CD14-positive monocyte (primary cell): ENCODE results near the gene TRPV2. TPM values are rescaled to one million over a fixed set of nuclear protein-coding genes. Genes with fewer than 3 reads are reported as not detected.

ENCODE experiments used
- DNase-seq, 3 donors: peaks; one replicate each; pipeline ENCODE4 v3.0.0-alpha.2; 2011 to 2022
- H2AFZ ChIP-seq: 2 replicates; pipeline ENCODE4 v1.6.0; 2012; ENCODE audit warnings: mild to moderate bottlenecking, low read depth, low read length, inconsistent platforms; ENCODE audit not compliant: insufficient read depth, poor library complexity, severe bottlenecking
- H3K27ac ChIP-seq, 2 donors: 1 replicate in 1 of 2; 2 replicates in 1 of 2; pipeline ENCODE4 v1.5.1; 2012 to 2013; ENCODE audit warnings: low read length in 2 of 2, control low read depth in 1 of 2, inconsistent platforms in 1 of 2, low read depth in 1 of 2, mild to moderate bottlenecking in 1 of 2
- H3K27me3 ChIP-seq, 2 donors: one replicate each; pipeline versions ENCODE4 v1.6.0 to v1.6.1; 2011 to 2013; ENCODE audit warnings: low read length in 2 of 2; ENCODE audit not compliant: control insufficient read depth in 2 of 2, insufficient read depth in 2 of 2
- H3K36me3 ChIP-seq, 2 donors: replicated peaks in 1 of 2; 1 replicate in 1 of 2; 2 replicates in 1 of 2; pipeline versions ENCODE4 v1.5.1 to v1.6.1; 2012 to 2013; ENCODE audit warnings: low read length in 2 of 2, control low read depth in 1 of 2, inconsistent platforms in 1 of 2, mild to moderate bottlenecking in 1 of 2; ENCODE audit not compliant: insufficient read depth in 2 of 2, control insufficient read depth in 1 of 2
- H3K4me1 ChIP-seq, 2 donors: 1 replicate in 1 of 2; 2 replicates in 1 of 2; pipeline versions ENCODE4 v1.5.1 to v1.6.1; 2012 to 2013; ENCODE audit warnings: low read length in 2 of 2, control low read depth in 1 of 2, inconsistent platforms in 1 of 2, mild to moderate bottlenecking in 1 of 2, moderate library complexity in 1 of 2; ENCODE audit not compliant: insufficient read depth in 2 of 2, control insufficient read depth in 1 of 2
- H3K4me2 ChIP-seq: replicated peaks from 2 replicates; pipeline ENCODE3; 2012; ENCODE audit warnings: low read length, moderate library complexity, mild to moderate bottlenecking; ENCODE audit not compliant: poor library complexity, severe bottlenecking; ENCODE audit errors: extremely low read depth
- H3K4me3 ChIP-seq, 3 experiments: fragments of 200-600 bp in 1 of 3; sonication (generic) in 1 of 3; replicated peaks in 1 of 3; 1 replicate in 2 of 3; 2 replicates in 1 of 3; pipeline ENCODE4 v1.5.1; 2011 to 2013; ENCODE audit warnings: low read length in 3 of 3, mild to moderate bottlenecking in 3 of 3, control low read depth in 2 of 3, low read depth in 2 of 3, inconsistent platforms in 1 of 3, moderate library complexity in 1 of 3
- H3K79me2 ChIP-seq: 2 replicates; pipeline ENCODE4 v1.6.0; 2012; ENCODE audit warnings: mild to moderate bottlenecking, control low read depth, inconsistent platforms, low read length, moderate library complexity; ENCODE audit not compliant: insufficient read depth
- H3K9ac ChIP-seq: 2 replicates; pipeline ENCODE4 v1.6.0; 2017; ENCODE audit warnings: low read length, mild to moderate bottlenecking; ENCODE audit not compliant: insufficient read depth, poor library complexity, severe bottlenecking
- H3K9me3 ChIP-seq, 2 donors: replicated peaks in 1 of 2; 1 replicate in 1 of 2; 2 replicates in 1 of 2; pipeline versions ENCODE4 v1.5.1 to v1.6.1; 2012 to 2013; ENCODE audit warnings: low read length in 2 of 2, control low read depth in 1 of 2; ENCODE audit not compliant: control insufficient read depth in 1 of 2, insufficient read depth in 1 of 2
- H4K20me1 ChIP-seq: 2 replicates; pipeline ENCODE4 v1.6.0; 2012; ENCODE audit warnings: mild to moderate bottlenecking, low read length, control low read depth, moderate library complexity; ENCODE audit not compliant: insufficient read depth
- H3K27ac Mint-ChIP-seq, 7 donors: one replicate each; pipeline ENCODE4 v1.8.0; 2020; ENCODE audit warnings: mild to moderate bottlenecking in 7 of 7, mixed read lengths in 7 of 7, moderate library complexity in 6 of 7, inconsistent platforms in 2 of 7
- H3K27me3 Mint-ChIP-seq, 3 donors: one replicate each; pipeline ENCODE4 v1.8.0; 2021 to 2022; ENCODE audit warnings: low read depth in 3 of 3, mild to moderate bottlenecking in 3 of 3, mixed read lengths in 3 of 3, moderate library complexity in 3 of 3, inconsistent platforms in 1 of 3
- H3K36me3 Mint-ChIP-seq, 2 donors: one replicate each; pipeline ENCODE4 v1.8.0; 2020; ENCODE audit warnings: mixed read lengths in 2 of 2, inconsistent platforms in 1 of 2, mild to moderate bottlenecking in 1 of 2
- H3K4me1 Mint-ChIP-seq: one replicate; pipeline ENCODE4 v1.8.0; 2020; ENCODE audit warnings: mild to moderate bottlenecking, mixed read lengths
- H3K4me3 Mint-ChIP-seq, 2 donors: one replicate each; pipeline ENCODE4 v1.8.0; 2020; ENCODE audit warnings: mild to moderate bottlenecking in 2 of 2, mixed read lengths in 2 of 2, moderate library complexity in 1 of 2
- H3K9me3 Mint-ChIP-seq, 7 donors: one replicate each; pipeline ENCODE4 v1.8.0; 2020 to 2022; ENCODE audit warnings: mixed read lengths in 7 of 7, mild to moderate bottlenecking in 6 of 7, moderate library complexity in 6 of 7, inconsistent platforms in 2 of 7
- WGBS: methylation state at CpG from one replicate; pipeline ENCODE4 v1.1.5; 2013; ENCODE audit warnings: missing lambda C conversion rate; ENCODE audit not compliant: insufficient coverage; 5-methylcytosine and 5-hydroxymethylcytosine counted together
- intact Hi-C, 2 donors: fragments of 100-400 bp; cut with micrococcal nuclease; formaldehyde crosslinking; loops; one replicate each; pipeline versions ENCODE4 v1.15.0 to v1.15.1; 2023
- polyA plus RNA-seq, 3 donors: library from polyadenylated mRNA; depleted of rRNA in 1 of 3; unstranded in 2 of 3; stranded (reverse) in 1 of 3; fragments of 300-500 nt in 2 of 3; fragments of >200 nt in 1 of 3; fragmentation: Illumina TruSeq in 2 of 3; gene quantifications; 1 replicate in 2 of 3; 2 replicates in 1 of 3; pipeline ENCODE4 v1.2.3, GENCODE V29; 2012 to 2021
- TF ChIP-seq, protein P1 (sequence below): fragments of 200-600 bp; IDR thresholded peaks from one replicate; pipeline ENCODE4 v1.8.0; 2022; ENCODE audit warnings: antibody characterized with exemption, mild to moderate bottlenecking

TRPV2 gene
- polyA plus RNA-seq, 3 donors: 51.4 to 66.3 (median 58.2) TPM

DNA sequence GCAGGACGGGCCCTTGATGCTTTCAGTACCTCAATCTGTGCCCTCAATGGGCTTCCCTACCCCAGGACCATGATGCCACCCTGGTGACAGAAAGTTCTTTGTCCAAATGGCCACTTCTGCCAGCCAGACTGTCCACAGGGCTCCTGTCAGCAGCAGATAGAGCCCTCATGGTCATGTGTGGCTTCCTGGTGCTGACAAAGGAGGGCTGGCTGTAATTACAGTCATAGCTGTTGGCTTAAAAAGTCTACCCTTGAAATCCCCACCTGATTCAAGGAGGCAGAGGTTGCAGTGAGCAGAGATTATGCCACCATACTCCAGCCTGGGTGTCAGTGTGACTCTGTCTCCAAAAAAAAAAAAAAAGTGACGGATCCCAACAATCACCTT is 3.3 kb downstream of the TRPV2 start:
- Histone ChIP-seq H2AFZ (no peak overlapping the region), H3K27ac (peak overlapping the region in 1 of 2 donors; percentile 95), H3K36me3 (peaks cover 49 to 62% of the 10 kb centered on the region in 2 donors), H3K79me2 (peaks cover 34% of the 10 kb centered on the region), H3K9me3 (no peaks in the 10 kb centered on the region), H3K4me3 (no peak overlapping the region), H3K9ac (no peak overlapping the region), H4K20me1 (peaks cover 18% of the 10 kb centered on the region), H3K27me3 (no peaks in the 10 kb centered on the region), H3K4me2 (no peak overlapping the region), H3K4me1 (peaks cover 38 to 55% of the 10 kb centered on the region in 2 donors)
- H3K36me3 Mint-ChIP-seq: peaks cover 62 to 66% of the 10 kb centered on the region in 2 donors
- peaks cover 0 to 2% (median 0%) of the 10 kb centered on the region in 7 donors for H3K9me3 Mint-ChIP-seq
- no peak overlapping the region for H3K4me3 Mint-ChIP-seq
- WGBS: 100% methylated on average over 1 of the region's 2 CpGs
- H3K27me3 Mint-ChIP-seq: no peaks in the 10 kb centered on the region
- peak overlapping the region in 6 of 7 donors; percentile 25 to 80 (median 63) for H3K27ac Mint-ChIP-seq
- H3K4me1 Mint-ChIP-seq: peaks cover 44% of the 10 kb centered on the region
- intact Hi-C loops: no loop called here
- peak in 1 of 3 donors; percentile 40 for DNase-seq
- TF ChIP-seq, protein P1, sequence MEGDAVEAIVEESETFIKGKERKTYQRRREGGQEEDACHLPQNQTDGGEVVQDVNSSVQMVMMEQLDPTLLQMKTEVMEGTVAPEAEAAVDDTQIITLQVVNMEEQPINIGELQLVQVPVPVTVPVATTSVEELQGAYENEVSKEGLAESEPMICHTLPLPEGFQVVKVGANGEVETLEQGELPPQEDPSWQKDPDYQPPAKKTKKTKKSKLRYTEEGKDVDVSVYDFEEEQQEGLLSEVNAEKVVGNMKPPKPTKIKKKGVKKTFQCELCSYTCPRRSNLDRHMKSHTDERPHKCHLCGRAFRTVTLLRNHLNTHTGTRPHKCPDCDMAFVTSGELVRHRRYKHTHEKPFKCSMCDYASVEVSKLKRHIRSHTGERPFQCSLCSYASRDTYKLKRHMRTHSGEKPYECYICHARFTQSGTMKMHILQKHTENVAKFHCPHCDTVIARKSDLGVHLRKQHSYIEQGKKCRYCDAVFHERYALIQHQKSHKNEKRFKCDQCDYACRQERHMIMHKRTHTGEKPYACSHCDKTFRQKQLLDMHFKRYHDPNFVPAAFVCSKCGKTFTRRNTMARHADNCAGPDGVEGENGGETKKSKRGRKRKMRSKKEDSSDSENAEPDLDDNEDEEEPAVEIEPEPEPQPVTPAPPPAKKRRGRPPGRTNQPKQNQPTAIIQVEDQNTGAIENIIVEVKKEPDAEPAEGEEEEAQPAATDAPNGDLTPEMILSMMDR: no peak

DNA sequence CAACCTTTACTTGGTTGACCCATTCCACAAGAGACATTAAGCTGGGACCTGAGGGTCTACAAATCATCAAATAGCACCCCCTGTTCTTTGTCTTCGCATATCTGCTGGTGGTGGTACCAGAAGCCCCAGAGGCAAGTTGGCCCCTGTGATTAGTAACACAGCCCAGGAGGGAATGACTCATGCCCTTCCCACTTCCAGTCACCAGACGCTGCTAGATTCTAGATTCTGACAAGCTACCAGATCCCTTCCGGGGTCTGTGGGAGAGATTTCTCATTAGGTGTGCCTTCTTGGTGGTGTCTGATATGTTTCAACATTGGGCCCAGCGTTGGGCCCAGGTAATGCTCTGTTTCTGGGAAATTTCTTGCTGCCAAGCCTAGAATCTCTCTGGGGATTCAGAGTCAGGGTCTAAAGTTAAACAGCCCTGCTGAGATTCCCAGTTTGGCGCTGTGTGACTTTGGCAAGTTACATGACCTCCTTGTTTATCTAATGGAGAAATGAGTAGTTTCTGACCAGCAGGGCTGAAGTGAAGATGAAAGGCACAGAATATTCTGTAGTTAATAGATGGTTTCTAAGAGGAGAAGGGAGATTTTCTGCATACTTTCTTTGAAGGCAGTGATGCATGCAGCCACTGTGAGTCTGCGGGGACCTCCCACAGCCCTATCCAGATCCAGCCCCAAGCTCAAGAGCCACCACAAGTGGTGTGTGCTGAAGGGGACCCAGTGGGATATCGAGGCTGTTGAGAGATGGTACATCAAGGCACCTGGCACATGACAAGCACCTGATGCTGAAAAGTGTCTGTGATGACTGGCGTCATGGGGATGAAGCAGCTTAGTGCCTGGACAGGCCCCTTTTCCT is 3.9 kb downstream of the TRPV2 start:
- 44% methylated on average over 7 of the region's 8 CpGs for WGBS

More for the DNA sequence above, 3.9 kb downstream of the TRPV2 start:
- no peak overlapping the region for H2AFZ ChIP-seq
- peaks cover 18% of the 10 kb centered on the region for H4K20me1 ChIP-seq
- peak; percentile 50 to 73 (median 58) for DNase-seq
- H3K36me3 Mint-ChIP-seq: peaks cover 61 to 72% of the 10 kb centered on the region in 2 donors
- peak overlapping the region; percentile 36 for H3K9ac ChIP-seq
- H3K9me3 ChIP-seq: no peaks in the 10 kb centered on the region
- intact Hi-C loops: no loop called here
- no peaks in the 10 kb centered on the region for H3K27me3 Mint-ChIP-seq
- peaks cover 0 to 2% (median 0%) of the 10 kb centered on the region in 7 donors for H3K9me3 Mint-ChIP-seq
- no peak overlapping the region for H3K4me3 Mint-ChIP-seq
- TF ChIP-seq, protein P1: no peak
- no peaks in the 10 kb centered on the region for H3K27me3 ChIP-seq
- H3K27ac Mint-ChIP-seq: peak overlapping the region in 5 of 7 donors; percentile 25 to 80 (median 63)
- H3K4me1 Mint-ChIP-seq: peaks cover 44% of the 10 kb centered on the region
- no peak overlapping the region for H3K4me2 ChIP-seq
- H3K4me1 ChIP-seq: peaks cover 38 to 55% of the 10 kb centered on the region in 2 donors
- peaks cover 34% of the 10 kb centered on the region for H3K79me2 ChIP-seq
- H3K36me3 ChIP-seq: peaks cover 51 to 67% of the 10 kb centered on the region in 2 donors
- no peak overlapping the region for H3K4me3 ChIP-seq
- H3K27ac ChIP-seq: peak overlapping the region in 1 of 2 donors; percentile 95
